C4-2B (cell line): ENCODE results near the gene SEMA6A.
"Not testable (repeated sequence)": the region's sequence is repeated elsewhere in the genome, so short reads cannot be mapped to it uniquely, and the experiment has no call there.

Experiments
- H3K27ac ChIP-seq: fragments of 450-650 bp; 2 replicates; pipeline ENCODE4 v1.5.1; 2017
- CTCF ChIP-seq: fragments of 450-650 bp; conservative IDR thresholded peaks from 2 replicates; pipeline ENCODE4 v1.5.1; 2017; ENCODE audit warnings: mild to moderate bottlenecking
- ZFX ChIP-seq: fragments of 450-650 bp; IDR thresholded peaks from 2 replicates; pipeline ENCODE4 v1.6.1; 2017

Gene SEMA6A

GRCh38 chr5:116546033-116546742, 28.4 kb downstream of the SEMA6A start:
- H3K27ac ChIP-seq: no peak overlapping the region
- TF ChIP-seq CTCF: no peak

GRCh38 chr5:116545465-116545864, 29.2 kb downstream of the SEMA6A start:
- H3K27ac ChIP-seq: not testable (repeated sequence)

DNA sequence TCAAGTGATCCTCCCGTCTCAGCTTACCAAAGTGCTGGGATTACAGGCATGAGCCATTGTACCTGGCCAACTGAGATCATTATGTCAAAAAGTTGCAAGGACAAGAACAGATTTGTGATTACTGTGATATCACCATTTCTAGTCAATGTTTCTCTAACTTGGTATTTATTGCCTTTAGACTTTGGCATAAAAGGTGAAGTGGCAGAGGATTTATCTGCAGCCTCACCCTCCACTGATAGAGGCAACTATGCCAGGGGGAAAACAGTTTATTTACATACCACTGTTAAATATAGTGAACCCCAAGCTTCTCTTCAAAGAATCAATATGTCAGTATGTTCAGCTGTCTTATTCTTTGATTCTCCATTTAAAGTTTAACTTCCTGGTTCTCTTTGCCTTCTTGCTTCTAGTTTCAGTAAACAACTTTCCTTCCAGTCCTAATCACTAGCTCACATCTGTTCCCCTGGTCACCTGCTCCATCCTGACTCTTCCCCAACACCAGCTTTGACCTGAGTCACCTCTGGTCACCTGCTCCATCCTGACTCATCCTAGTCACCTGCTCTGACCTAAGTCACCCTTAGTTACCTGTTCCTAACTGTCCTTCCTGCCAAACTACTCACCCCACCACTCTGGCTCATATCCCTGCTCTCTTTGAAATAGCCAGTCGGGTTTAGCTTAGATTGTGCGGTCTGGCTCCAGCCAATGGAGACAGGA, 29.9 kb downstream of the SEMA6A start:
- no peak for TF ChIP-seq CTCF
- TF ChIP-seq ZFX: no peak
- H3K27ac ChIP-seq: no peak overlapping the region

DNA sequence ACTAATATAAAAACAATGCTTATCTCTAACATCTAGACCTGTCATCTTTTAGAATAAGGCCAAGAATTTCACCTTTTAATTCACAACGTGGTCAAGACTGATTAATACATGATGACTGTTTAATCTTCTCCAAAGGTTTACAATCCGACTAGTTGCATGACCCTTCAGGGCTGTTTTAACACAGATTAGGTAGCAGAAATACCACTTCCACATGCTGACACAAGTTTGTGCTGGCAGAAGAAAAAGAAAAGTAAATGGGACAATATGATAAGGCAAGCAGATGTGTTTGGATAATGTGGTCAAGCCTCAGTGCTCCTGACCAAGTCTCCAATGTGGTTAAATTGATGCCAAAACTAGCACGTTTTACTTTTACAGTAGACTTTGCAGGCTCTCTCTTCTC, 31.1 kb downstream of the SEMA6A start:
- no peak overlapping the region for H3K27ac ChIP-seq
- TF ChIP-seq CTCF: no peak
- TF ChIP-seq ZFX: no peak

GRCh38 chr5:116542619-116543018, 32.0 kb downstream of the SEMA6A start:
- TF ChIP-seq ZFX (no peak), CTCF (no peak)
- H3K27ac ChIP-seq: no peak overlapping the region

GRCh38 chr5:116539222-116539621, 35.4 kb downstream of the SEMA6A start:
- TF ChIP-seq CTCF (no peak), ZFX (no peak)
- H3K27ac ChIP-seq: no peak overlapping the region

- no peak overlapping the region for H3K27ac ChIP-seq
- TF ChIP-seq ZFX (no peak), CTCF (no peak)
These were observed 38.1 kb downstream of the SEMA6A start for GRCh38 chr5:116536316-116537083.
